GM18861 (cell line): Measurements from ENCODE around the gene EIF4G3.
"Not testable (repeated sequence)": the region's sequence is repeated elsewhere in the genome, so short reads cannot be mapped to it uniquely, and the experiment has no call there.

Source experiments
- ATAC-seq: cut with Tn5 transposase; IDR thresholded peaks from one replicate; pipeline ENCODE4 v1.9.1; 2021; ENCODE audit not compliant: unreplicated experiment

Gene EIF4G3

GRCh38 chr1:21153388-21153787, 23.3 kb downstream of the EIF4G3 start:
- no peak for ATAC-seq

- ATAC-seq: no peak
Measured at GRCh38 chr1:21152423-21153100, 24.1 kb downstream of the EIF4G3 start.

- no peak for ATAC-seq
Measured at GRCh38 chr1:21149855-21150432, 26.8 kb downstream of the EIF4G3 start.

- no peak for ATAC-seq
Measured at GRCh38 chr1:21149430-21149854, 27.3 kb downstream of the EIF4G3 start.

GRCh38 chr1:21143752-21144151, 32.9 kb downstream of the EIF4G3 start:
- no peak for ATAC-seq

- no peak for ATAC-seq
Measured at GRCh38 chr1:21143138-21143537, 33.6 kb downstream of the EIF4G3 start.

GRCh38 chr1:21141030-21141429, 35.7 kb downstream of the EIF4G3 start:
- no peak for ATAC-seq

GRCh38 chr1:21139601-21140000, 37.1 kb downstream of the EIF4G3 start:
- ATAC-seq: no peak

- not testable (repeated sequence) for ATAC-seq
Measured at GRCh38 chr1:21136344-21136743, 40.4 kb downstream of the EIF4G3 start.

- ATAC-seq: no peak
Measured at GRCh38 chr1:21131200-21131599, 45.5 kb downstream of the EIF4G3 start.

GRCh38 chr1:21129407-21129806, 47.3 kb downstream of the EIF4G3 start:
- ATAC-seq: no peak

- no peak for ATAC-seq
Measured at GRCh38 chr1:21126324-21126723, 50.4 kb downstream of the EIF4G3 start.

- no peak for ATAC-seq
Measured at GRCh38 chr1:21124846-21125245, 51.9 kb downstream of the EIF4G3 start.

GRCh38 chr1:21123287-21123948, 53.3 kb downstream of the EIF4G3 start:
- no peak for ATAC-seq

- no peak for ATAC-seq
Measured at GRCh38 chr1:21121764-21122471, 54.8 kb downstream of the EIF4G3 start.

GRCh38 chr1:21118167-21118566, 58.5 kb downstream of the EIF4G3 start:
- ATAC-seq: no peak

- ATAC-seq: no peak
Measured at GRCh38 chr1:21117597-21118001, 59.1 kb downstream of the EIF4G3 start.

GRCh38 chr1:21117159-21117558, 59.5 kb downstream of the EIF4G3 start:
- ATAC-seq: no peak

GRCh38 chr1:21115098-21115760, 61.5 kb downstream of the EIF4G3 start:
- ATAC-seq: no peak

- no peak for ATAC-seq
Measured at GRCh38 chr1:21114431-21114830, 62.3 kb downstream of the EIF4G3 start.

GRCh38 chr1:21110163-21110562, 66.5 kb downstream of the EIF4G3 start:
- no peak for ATAC-seq
